ENCODE data around the gene CGB3.
"Not testable (repeated sequence)": the region's sequence is repeated elsewhere in the genome, so short reads cannot be mapped to it uniquely, and the experiment has no call there.

The CGB3 gene

GRCh38 chr19:49020342-49020741 lies 3.8 kb downstream of the CGB3 start:
- in situ Hi-C loops (cut with MboI; ENCODE audit: low pct_unique_long_range_greater_than_20kb, low sequenced_read_pairs, unreplicated experiment) = no loop called here
- no peak for DNase-seq (ENCODE audit: low spot score)
- TF ChIP-seq CTCF (IDR thresholded peaks at IDR 0.05; ENCODE audit: extremely low read depth, insufficient read depth, missing control alignments) = no peak

GRCh38 chr19:49019242-49019932 lies 4.7 kb downstream of the CGB3 start:
- peak; percentile 85 for DNase-seq (ENCODE audit: low spot score)
- peak; percentile 21 for TF ChIP-seq CTCF (IDR thresholded peaks at IDR 0.05; ENCODE audit: extremely low read depth, insufficient read depth, missing control alignments)
- in situ Hi-C loops (cut with MboI; ENCODE audit: low pct_unique_long_range_greater_than_20kb, low sequenced_read_pairs, unreplicated experiment) = no loop called here

- DNase-seq (ENCODE audit: low spot score) = peak; percentile 53
- in situ Hi-C loops (cut with MboI; ENCODE audit: low pct_unique_long_range_greater_than_20kb, low sequenced_read_pairs, unreplicated experiment) = not testable (repeated sequence)
Observed at GRCh38 chr19:49018388-49019241, 5.5 kb downstream of the CGB3 start.

- peak; percentile 57 for TF ChIP-seq CTCF (IDR thresholded peaks at IDR 0.05; ENCODE audit: extremely low read depth, insufficient read depth, missing control alignments)
- peak; percentile 89 for DNase-seq (ENCODE audit: low spot score)
- in situ Hi-C loops (cut with MboI; ENCODE audit: low pct_unique_long_range_greater_than_20kb, low sequenced_read_pairs, unreplicated experiment) = no loop called here
Observed at GRCh38 chr19:49017666-49018351, 6.3 kb downstream of the CGB3 start.

- TF ChIP-seq CTCF (IDR thresholded peaks at IDR 0.05; ENCODE audit: extremely low read depth, insufficient read depth, missing control alignments) = no peak
- DNase-seq (ENCODE audit: low spot score) = no peak
- in situ Hi-C loops (cut with MboI; ENCODE audit: low pct_unique_long_range_greater_than_20kb, low sequenced_read_pairs, unreplicated experiment) = no loop called here
Observed at GRCh38 chr19:49017041-49017665, 7.0 kb downstream of the CGB3 start, which contains the start of gene LHB. Gene LHB (minus strand): TSS chr19:49017091. CDS start chr19:49017081, 10 bp downstream.

- in situ Hi-C loops (cut with MboI; ENCODE audit: low pct_unique_long_range_greater_than_20kb, low sequenced_read_pairs, unreplicated experiment) = no loop called here
- no peak for TF ChIP-seq CTCF (IDR thresholded peaks at IDR 0.05; ENCODE audit: extremely low read depth, insufficient read depth, missing control alignments)
- no peak for DNase-seq (ENCODE audit: low spot score)
Observed at GRCh38 chr19:49016067-49016839, 7.9 kb downstream of the CGB3 start.

Data from GM13977 (cell line).